ENCODE measurements around the gene FES.

Gene FES

GRCh38 chr15:90911906-90912769, 27.8 kb downstream of the FES start:
- Histone ChIP-seq H3K9me2 (replicated peaks; ENCODE audit: control insufficient read depth, low read length) (no peaks in the 10 kb centered on the region), H3F3A (ENCODE audit: control insufficient read depth, insufficient read depth) (no peaks in the 10 kb centered on the region), H3K4me2 (ENCODE audit: low read length) (no peak overlapping the region), H3K27me3 (ENCODE audit: control insufficient read depth, low read length) (no peaks in the 10 kb centered on the region), H4K20me1 (ENCODE audit: control insufficient read depth, insufficient read depth, low read depth, low read length) (no peaks in the 10 kb centered on the region), H3K27ac (ENCODE audit: low read depth, low read length) (no peak overlapping the region), H3K36me3 (ENCODE audit: control insufficient read depth, low read length) (peaks cover 93% of the 10 kb centered on the region), H3K9me3 (ENCODE audit: control insufficient read depth, insufficient read depth, low read length) (no peaks in the 10 kb centered on the region), H3K4me3 (ENCODE audit: low read length) (no peak overlapping the region), H3K79me2 (ENCODE audit: control insufficient read depth, low read length) (no peaks in the 10 kb centered on the region), H3K4me1 (ENCODE audit: control insufficient read depth, low read length) (peaks cover 12% of the 10 kb centered on the region)
- TF ChIP-seq CTCF (IDR thresholded peaks at IDR 0.05; ENCODE audit: low read depth, low read length, poor library complexity, severe bottlenecking) (no peak), EZH2phosphoT487 (IDR thresholded peaks at IDR 0.05; ENCODE audit: borderline replicate concordance, low read length) (no peak)

GRCh38 chr15:90912770-90913075, 28.4 kb downstream of the FES start:
- Histone ChIP-seq H4K20me1 (ENCODE audit: control insufficient read depth, insufficient read depth, low read depth, low read length) (no peaks in the 10 kb centered on the region), H3K9me3 (ENCODE audit: control insufficient read depth, insufficient read depth, low read length) (no peaks in the 10 kb centered on the region), H3K4me1 (ENCODE audit: control insufficient read depth, low read length) (peaks cover 12% of the 10 kb centered on the region), H3K4me3 (ENCODE audit: low read length) (no peak overlapping the region), H3K36me3 (ENCODE audit: control insufficient read depth, low read length) (peaks cover 93% of the 10 kb centered on the region), H3K27me3 (ENCODE audit: control insufficient read depth, low read length) (no peaks in the 10 kb centered on the region), H3K79me2 (ENCODE audit: control insufficient read depth, low read length) (no peaks in the 10 kb centered on the region), H3K4me2 (ENCODE audit: low read length) (no peak overlapping the region), H3K27ac (ENCODE audit: low read depth, low read length) (no peak overlapping the region), H3F3A (ENCODE audit: control insufficient read depth, insufficient read depth) (no peaks in the 10 kb centered on the region), H3K9me2 (replicated peaks; ENCODE audit: control insufficient read depth, low read length) (no peaks in the 10 kb centered on the region)
- TF ChIP-seq EZH2phosphoT487 (IDR thresholded peaks at IDR 0.05; ENCODE audit: borderline replicate concordance, low read length), result no peak
- no peak for TF ChIP-seq CTCF (IDR thresholded peaks at IDR 0.05; ENCODE audit: low read depth, low read length, poor library complexity, severe bottlenecking)

GRCh38 chr15:90913398-90913944, 29.2 kb downstream of the FES start:
- H4K20me1 ChIP-seq (ENCODE audit: control insufficient read depth, insufficient read depth, low read depth, low read length), result no peaks in the 10 kb centered on the region
- no peaks in the 10 kb centered on the region for H3K27me3 ChIP-seq (ENCODE audit: control insufficient read depth, low read length)
- no peak for TF ChIP-seq EZH2phosphoT487 (IDR thresholded peaks at IDR 0.05; ENCODE audit: borderline replicate concordance, low read length)
- no peak for TF ChIP-seq CTCF (IDR thresholded peaks at IDR 0.05; ENCODE audit: low read depth, low read length, poor library complexity, severe bottlenecking)
- H3K9me2 ChIP-seq (replicated peaks; ENCODE audit: control insufficient read depth, low read length), result no peaks in the 10 kb centered on the region
- H3K4me3 ChIP-seq (ENCODE audit: low read length), result no peak overlapping the region
- peaks cover 12% of the 10 kb centered on the region for H3K4me1 ChIP-seq (ENCODE audit: control insufficient read depth, low read length)
- peaks cover 95% of the 10 kb centered on the region for H3K36me3 ChIP-seq (ENCODE audit: control insufficient read depth, low read length)
- no peak overlapping the region for H3K27ac ChIP-seq (ENCODE audit: low read depth, low read length)
- no peaks in the 10 kb centered on the region for H3F3A ChIP-seq (ENCODE audit: control insufficient read depth, insufficient read depth)
- no peaks in the 10 kb centered on the region for H3K79me2 ChIP-seq (ENCODE audit: control insufficient read depth, low read length)
- no peaks in the 10 kb centered on the region for H3K9me3 ChIP-seq (ENCODE audit: control insufficient read depth, insufficient read depth, low read length)
- H3K4me2 ChIP-seq (ENCODE audit: low read length), result no peak overlapping the region

Data from DOHH2 (cell line).